ENCODE data around the gene CEACAM8.

GRCh38 chr19:42532891-42533290 lies 61.8 kb downstream of the CEACAM8 start:
- no peak for TF ChIP-seq CTCF (IDR thresholded peaks at IDR 0.05; ENCODE audit: low read length)
- no peak for TF ChIP-seq EZH2 (optimal IDR thresholded peaks at IDR 0.05; ENCODE audit: low read depth, low read length)
- no peak for TF ChIP-seq EZH2phosphoT487 (IDR thresholded peaks at IDR 0.05; ENCODE audit: low read length)
